GM21423 (cell line): ENCODE results near the gene BRD2.

ENCODE experiments used
- ATAC-seq: cut with Tn5 transposase; IDR thresholded peaks from one replicate; pipeline ENCODE4 v1.9.1; 2021; ENCODE audit warnings: mild to moderate bottlenecking, moderate library complexity; ENCODE audit not compliant: unreplicated experiment

The BRD2 gene

DNA sequence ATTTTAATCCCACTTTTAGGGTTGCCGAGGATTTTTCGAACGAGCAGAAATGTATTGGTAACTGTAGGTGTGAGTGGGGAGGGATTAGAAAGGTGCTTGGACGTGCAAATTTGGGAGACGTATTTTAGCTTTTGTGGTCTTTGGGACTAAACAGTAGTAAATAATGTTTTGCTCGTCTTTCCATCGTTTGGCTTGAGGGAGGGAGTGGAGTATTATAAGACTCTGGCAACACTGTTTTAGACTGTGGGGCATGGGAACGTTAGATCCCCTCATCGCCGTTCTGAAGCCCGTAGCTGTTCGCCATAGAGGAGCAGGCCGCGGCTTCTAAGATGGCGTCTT is 2.8 kb downstream of the BRD2 start:
- no peak for ATAC-seq

- ATAC-seq: peak; percentile 43
These were observed 3.4 kb downstream of the BRD2 start for GRCh38 chr6:32971581-32972352.

GRCh38 chr6:32972353-32973143 is 4.2 kb downstream of the BRD2 start:
- no peak for ATAC-seq

DNA sequence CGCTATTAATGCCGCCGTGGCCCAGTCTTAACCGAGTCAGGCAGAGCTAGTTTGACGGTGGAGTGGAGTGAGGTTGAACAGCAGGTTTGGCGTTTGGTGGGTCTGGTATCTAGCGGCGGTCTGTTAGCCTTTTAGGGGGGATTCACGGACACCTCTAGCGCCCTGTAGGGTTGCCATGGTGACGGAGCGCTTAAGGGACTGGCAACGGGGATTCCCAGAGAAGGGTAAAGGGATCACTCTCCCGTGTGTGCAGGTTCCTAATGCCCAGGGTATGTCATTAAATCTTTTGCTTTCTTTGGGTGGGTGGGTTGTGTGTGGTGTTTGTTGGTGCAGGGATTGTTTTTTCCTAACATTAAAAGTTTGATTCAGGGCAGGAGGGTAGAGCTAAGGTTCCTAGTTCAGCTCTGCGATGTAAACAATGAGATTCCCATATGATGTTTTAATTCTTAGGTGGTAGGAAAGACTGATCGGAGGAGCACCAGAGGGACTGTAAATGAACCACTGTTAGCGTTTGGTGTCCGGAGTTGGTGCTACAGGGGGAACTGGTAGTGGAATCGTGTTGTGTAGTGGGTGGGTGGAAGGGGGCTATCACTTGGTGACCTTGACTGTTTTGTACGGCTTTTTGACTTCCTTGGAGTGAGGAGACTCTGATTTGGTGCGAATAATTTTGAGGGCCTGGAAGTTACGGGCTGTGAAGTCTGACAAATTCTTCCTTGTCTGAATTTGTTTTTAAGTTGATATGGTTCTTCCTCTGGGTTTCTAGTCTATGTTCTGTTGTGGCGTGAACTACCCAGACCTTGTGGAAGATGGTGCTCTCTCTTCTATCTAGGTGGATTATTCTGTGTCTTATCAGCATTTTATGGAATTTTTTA is 5.0 kb downstream of the BRD2 start:
- ATAC-seq: no peak

GRCh38 chr6:32974016-32974333 is 5.6 kb downstream of the BRD2 start:
- no peak for ATAC-seq

- ATAC-seq: no peak
These were observed 6.3 kb downstream of the BRD2 start for GRCh38 chr6:32974541-32975308.

DNA sequence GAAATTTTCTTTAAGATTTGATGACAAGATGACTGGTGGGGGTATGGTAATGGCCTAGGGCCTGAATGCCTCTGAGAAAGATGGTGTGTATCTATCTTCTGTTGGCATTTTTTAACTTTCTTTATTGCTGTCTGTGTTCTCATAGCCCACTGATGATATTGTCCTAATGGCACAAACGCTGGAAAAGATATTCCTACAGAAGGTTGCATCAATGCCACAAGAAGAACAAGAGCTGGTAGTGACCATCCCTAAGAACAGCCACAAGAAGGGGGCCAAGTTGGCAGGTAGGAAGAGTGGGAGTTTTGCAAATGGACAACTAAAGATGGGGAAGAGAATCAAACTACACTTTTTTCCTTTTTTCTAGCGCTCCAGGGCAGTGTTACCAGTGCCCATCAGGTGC is 7.5 kb downstream of the BRD2 start:
- ATAC-seq: no peak

DNA sequence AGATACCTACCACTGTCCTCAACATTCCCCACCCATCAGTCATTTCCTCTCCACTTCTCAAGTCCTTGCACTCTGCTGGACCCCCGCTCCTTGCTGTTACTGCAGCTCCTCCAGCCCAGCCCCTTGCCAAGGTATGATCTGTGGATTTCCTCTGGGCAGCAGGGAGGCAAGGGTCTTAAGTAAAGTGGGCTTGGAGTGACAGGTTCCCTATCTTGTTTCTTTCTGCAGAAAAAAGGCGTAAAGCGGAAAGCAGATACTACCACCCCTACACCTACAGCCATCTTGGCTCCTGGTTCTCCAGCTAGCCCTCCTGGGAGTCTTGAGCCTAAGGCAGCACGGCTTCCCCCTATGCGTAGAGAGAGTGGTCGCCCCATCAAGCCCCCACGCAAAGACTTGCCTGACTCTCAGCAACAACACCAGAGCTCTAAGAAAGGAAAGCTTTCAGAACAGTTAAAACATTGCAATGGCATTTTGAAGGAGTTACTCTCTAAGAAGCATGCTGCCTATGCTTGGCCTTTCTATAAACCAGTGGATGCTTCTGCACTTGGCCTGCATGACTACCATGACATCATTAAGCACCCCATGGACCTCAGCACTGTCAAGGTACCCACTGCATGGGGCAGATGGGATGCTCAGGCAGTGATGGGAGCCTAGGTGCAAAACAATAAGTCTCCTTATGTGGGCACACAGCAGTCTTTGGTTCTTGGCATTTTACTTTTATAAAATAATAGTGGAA is 8.1 kb downstream of the BRD2 start:
- no peak for ATAC-seq

GRCh38 chr6:32977272-32977952 is 9.0 kb downstream of the BRD2 start:
- no peak for ATAC-seq

DNA sequence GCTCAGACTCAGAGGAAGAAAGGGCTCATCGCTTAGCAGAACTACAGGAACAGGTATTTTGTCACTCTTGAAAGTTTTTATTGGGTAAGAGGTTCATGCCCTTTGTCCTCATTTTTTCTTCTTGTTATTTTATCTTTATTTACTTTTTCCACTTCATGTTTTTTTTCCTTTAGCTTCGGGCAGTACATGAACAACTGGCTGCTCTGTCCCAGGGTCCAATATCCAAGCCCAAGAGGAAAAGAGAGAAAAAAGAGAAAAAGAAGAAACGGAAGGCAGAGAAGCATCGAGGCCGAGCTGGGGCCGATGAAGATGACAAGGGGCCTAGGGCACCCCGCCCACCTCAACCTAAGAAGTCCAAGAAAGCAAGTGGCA is 9.5 kb downstream of the BRD2 start:
- no peak for ATAC-seq

- ATAC-seq: no peak
These were observed 11.5 kb downstream of the BRD2 start for GRCh38 chr6:32979720-32980487.

DNA sequence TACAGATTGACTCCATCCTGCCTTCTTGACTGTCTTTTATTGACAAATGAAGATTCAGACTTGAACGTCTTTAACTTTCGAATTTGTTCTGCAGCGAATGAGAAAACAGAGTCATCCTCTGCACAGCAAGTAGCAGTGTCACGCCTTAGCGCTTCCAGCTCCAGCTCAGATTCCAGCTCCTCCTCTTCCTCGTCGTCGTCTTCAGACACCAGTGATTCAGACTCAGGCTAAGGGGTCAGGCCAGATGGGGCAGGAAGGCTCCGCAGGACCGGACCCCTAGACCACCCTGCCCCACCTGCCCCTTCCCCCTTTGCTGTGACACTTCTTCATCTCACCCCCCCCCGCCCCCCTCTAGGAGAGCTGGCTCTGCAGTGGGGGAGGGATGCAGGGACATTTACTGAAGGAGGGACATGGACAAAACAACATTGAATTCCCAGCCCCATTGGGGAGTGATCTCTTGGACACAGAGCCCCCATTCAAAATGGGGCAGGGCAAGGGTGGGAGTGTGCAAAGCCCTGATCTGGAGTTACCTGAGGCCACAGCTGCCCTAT is 12.2 kb downstream of the BRD2 start:
- no peak for ATAC-seq

DNA sequence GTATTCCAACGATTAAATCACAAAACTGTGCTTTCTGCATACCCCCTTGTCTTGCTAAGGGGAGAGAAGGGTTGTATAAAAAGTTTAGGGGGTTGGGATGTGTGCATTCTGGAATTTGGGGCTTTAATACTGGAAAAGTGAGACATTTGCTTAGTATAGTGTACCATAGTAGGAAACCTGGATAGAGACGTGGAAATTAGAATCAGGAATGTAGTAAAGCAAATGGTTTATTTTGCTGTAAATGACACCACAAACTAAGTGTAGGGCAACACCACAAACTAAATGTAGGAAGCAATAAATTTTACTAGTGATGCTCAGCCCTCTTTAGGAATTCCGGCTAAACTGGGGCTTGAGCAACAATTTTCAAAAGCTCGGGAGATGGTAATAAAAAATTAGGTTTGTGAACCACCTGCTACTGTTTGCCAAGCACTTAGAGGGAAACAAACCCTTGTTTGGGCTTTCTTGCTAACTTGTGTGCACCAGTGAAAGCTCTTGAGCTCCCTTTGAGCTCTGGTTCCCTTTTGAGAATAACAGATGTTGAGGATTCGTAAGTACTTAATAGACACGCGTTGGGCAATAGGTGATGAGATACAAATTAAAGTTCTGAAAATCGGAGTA is 13.8 kb downstream of the BRD2 start:
- ATAC-seq: no peak

GRCh38 chr6:32982702-32983492 is 14.5 kb downstream of the BRD2 start:
- no peak for ATAC-seq

DNA sequence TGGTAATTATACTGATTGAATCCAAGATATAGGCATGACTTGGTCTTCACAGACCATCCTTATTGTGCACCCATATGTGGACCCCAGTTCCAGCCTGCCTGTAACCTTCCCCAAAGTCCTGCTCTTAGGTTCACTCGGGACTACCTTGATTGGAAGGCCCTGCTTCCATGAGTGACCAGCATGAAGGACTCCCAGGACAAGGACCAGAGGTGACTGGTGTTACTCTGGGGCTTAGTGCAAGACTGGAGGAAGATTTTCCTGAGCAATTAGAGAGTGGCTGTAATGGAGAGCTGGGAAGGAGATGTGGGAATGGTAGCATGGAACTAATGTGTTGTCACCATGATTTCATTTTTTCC is 15.1 kb downstream of the BRD2 start:
- no peak for ATAC-seq

DNA sequence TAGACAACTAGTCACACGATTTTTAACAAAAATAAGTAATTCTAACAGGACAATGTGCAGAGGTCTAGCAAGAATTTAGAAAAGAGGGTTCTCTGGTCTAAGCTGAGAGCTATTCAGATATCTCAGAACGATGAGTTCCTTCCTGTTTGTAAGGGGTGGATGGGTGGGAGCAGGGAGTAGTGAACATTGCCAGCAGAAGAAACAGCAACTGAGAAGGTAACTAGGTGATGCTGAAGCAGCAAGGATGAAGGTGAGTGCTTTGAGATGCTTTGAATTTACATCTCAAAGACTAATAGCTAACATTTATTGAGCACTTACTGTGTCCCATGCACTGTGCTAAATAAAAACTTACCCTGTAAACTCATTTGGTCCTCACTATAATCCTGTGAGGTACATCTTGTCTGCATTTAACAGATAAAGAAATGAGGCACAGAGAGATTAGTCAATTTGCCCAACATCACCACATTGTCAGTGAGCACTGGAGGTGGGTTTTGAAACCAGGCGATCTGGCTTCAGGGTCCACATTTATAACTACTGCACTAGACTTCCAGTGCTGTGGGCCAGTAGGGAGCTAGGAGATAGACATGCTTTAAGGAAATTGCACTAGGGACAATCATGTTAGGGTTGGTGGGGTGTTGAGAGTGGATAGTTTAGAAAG is 15.7 kb downstream of the BRD2 start:
- ATAC-seq: no peak
